Endothelial cell of umbilical vein (primary cell): ENCODE measurements around the gene DISP3.

Experiments
- EZH2 ChIP-seq: IDR thresholded peaks from 2 replicates; pipeline ENCODE4 v1.6.1; 2012; ENCODE audit warnings: borderline replicate concordance, low read depth, mild to moderate bottlenecking, moderate library complexity, low read length, inconsistent platforms; ENCODE audit not compliant: severe bottlenecking
- JUN ChIP-seq: IDR thresholded peaks from 2 replicates; pipeline ENCODE4 v1.6.1; 2011; ENCODE audit warnings: borderline replicate concordance, low read depth; ENCODE audit not compliant: insufficient read length, insufficient read depth
- TF ChIP-seq, protein P1 (sequence below), 2 donors: IDR thresholded peaks; 1 replicate in 1 of 2; 2 replicates in 1 of 2; pipeline ENCODE4 v1.5.1; 2011; ENCODE audit warnings: low read length in 2 of 2, mild to moderate bottlenecking in 2 of 2, moderate library complexity in 2 of 2, control low read depth in 1 of 2, inconsistent platforms in 1 of 2, low read depth in 1 of 2; ENCODE audit not compliant: insufficient read depth in 1 of 2; ENCODE audit errors: extremely low read depth in 1 of 2
- TF ChIP-seq, protein P2 (sequence below): IDR thresholded peaks from 2 replicates; pipeline ENCODE4 v1.6.1; 2011; ENCODE audit not compliant: insufficient read depth, insufficient read length

DNA sequence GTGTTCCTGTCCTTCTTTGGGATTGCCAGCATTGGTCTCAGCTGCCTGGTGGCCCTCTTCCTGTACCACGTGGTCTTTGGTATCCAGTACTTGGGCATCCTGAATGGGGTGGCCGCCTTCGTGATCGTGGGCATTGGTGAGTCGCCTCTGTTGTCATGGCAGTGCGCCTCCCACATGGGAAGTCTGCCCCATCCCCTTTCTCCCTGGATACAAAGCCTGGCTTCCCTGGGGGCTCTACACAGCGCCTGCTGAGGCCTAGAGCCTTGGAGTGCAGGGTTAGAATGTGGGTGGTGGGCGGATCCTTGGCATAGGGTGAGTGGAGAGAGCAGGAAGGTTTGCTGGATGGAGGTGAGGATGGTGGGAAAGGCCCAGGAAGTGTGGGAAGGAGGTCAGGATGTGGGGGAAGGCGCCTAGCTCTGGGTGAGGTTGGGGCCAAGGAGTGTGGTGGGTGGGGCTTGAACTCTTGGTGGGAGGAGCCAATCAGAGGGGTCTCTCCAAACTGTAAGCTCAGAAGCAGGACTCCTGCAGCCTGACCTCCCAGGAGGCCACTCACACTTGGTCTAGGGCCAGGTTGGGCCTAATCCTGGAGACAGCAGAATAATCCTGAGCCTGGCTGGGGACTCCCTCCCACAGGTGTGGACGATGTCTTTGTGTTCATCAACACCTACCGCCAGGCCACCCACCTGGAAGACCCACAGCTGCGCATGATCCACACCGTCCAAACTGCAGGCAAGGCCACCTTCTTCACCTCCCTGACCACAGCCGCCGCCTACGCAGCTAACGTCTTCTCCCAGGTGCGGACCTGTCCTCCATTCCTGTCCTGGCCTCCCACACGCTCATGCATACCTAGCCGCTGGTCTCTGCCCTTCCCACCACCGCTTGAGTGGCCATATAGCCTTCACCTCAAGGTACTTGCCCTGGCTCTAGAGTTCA is 36.7 kb downstream of the DISP3 start:
- TF ChIP-seq, protein P1, sequence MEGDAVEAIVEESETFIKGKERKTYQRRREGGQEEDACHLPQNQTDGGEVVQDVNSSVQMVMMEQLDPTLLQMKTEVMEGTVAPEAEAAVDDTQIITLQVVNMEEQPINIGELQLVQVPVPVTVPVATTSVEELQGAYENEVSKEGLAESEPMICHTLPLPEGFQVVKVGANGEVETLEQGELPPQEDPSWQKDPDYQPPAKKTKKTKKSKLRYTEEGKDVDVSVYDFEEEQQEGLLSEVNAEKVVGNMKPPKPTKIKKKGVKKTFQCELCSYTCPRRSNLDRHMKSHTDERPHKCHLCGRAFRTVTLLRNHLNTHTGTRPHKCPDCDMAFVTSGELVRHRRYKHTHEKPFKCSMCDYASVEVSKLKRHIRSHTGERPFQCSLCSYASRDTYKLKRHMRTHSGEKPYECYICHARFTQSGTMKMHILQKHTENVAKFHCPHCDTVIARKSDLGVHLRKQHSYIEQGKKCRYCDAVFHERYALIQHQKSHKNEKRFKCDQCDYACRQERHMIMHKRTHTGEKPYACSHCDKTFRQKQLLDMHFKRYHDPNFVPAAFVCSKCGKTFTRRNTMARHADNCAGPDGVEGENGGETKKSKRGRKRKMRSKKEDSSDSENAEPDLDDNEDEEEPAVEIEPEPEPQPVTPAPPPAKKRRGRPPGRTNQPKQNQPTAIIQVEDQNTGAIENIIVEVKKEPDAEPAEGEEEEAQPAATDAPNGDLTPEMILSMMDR (IDR thresholded peaks at IDR 0.05; ENCODE audit: extremely low read depth in 1 of 2, insufficient read depth in 1 of 2, low read depth in 1 of 2, low read length in 2 of 2) = no peak
- TF ChIP-seq EZH2 (no peak), JUN (no peak)
- TF ChIP-seq, protein P2, sequence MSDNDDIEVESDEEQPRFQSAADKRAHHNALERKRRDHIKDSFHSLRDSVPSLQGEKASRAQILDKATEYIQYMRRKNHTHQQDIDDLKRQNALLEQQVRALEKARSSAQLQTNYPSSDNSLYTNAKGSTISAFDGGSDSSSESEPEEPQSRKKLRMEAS = no peak
